ENCODE data around the gene SLC25A4. TPM values are rescaled to one million over a fixed set of nuclear protein-coding genes. Genes with fewer than 3 reads are reported as not detected.

The SLC25A4 gene
- total RNA-seq, 1 experiment from 2014 or later = 40.2 TPM

- TF ChIP-seq AR (CRISPR knock-in tag; IDR thresholded peaks at IDR 0.05) (no peak), ZNF138 (CRISPR knock-in tag; conservative IDR thresholded peaks at IDR 0.05) (no peak), HMGA2 (CRISPR knock-in tag; IDR thresholded peaks at IDR 0.05) (no peak), GTF2I (CRISPR knock-in tag; conservative IDR thresholded peaks at IDR 0.05) (no peak), ZNF425 (CRISPR knock-in tag; conservative IDR thresholded peaks at IDR 0.05) (no peak), ZNF121 (CRISPR knock-in tag; IDR thresholded peaks at IDR 0.05) (no peak), GRHL2 (CRISPR knock-in tag; IDR thresholded peaks at IDR 0.05; ENCODE audit: insufficient replicate concordance, severe bottlenecking) (no peak), ZNF423 (CRISPR knock-in tag; IDR thresholded peaks at IDR 0.05) (no peak), ELF4 (CRISPR knock-in tag; IDR thresholded peaks at IDR 0.05; ENCODE audit: low read depth) (no peak), HMGXB4 (CRISPR knock-in tag; IDR thresholded peaks at IDR 0.05) (no peak)
- TF ChIP-seq, protein P1, sequence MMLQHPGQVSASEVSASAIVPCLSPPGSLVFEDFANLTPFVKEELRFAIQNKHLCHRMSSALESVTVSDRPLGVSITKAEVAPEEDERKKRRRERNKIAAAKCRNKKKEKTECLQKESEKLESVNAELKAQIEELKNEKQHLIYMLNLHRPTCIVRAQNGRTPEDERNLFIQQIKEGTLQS (CRISPR knock-in tag; conservative IDR thresholded peaks at IDR 0.05) = no peak
- TF ChIP-seq, protein P2, sequence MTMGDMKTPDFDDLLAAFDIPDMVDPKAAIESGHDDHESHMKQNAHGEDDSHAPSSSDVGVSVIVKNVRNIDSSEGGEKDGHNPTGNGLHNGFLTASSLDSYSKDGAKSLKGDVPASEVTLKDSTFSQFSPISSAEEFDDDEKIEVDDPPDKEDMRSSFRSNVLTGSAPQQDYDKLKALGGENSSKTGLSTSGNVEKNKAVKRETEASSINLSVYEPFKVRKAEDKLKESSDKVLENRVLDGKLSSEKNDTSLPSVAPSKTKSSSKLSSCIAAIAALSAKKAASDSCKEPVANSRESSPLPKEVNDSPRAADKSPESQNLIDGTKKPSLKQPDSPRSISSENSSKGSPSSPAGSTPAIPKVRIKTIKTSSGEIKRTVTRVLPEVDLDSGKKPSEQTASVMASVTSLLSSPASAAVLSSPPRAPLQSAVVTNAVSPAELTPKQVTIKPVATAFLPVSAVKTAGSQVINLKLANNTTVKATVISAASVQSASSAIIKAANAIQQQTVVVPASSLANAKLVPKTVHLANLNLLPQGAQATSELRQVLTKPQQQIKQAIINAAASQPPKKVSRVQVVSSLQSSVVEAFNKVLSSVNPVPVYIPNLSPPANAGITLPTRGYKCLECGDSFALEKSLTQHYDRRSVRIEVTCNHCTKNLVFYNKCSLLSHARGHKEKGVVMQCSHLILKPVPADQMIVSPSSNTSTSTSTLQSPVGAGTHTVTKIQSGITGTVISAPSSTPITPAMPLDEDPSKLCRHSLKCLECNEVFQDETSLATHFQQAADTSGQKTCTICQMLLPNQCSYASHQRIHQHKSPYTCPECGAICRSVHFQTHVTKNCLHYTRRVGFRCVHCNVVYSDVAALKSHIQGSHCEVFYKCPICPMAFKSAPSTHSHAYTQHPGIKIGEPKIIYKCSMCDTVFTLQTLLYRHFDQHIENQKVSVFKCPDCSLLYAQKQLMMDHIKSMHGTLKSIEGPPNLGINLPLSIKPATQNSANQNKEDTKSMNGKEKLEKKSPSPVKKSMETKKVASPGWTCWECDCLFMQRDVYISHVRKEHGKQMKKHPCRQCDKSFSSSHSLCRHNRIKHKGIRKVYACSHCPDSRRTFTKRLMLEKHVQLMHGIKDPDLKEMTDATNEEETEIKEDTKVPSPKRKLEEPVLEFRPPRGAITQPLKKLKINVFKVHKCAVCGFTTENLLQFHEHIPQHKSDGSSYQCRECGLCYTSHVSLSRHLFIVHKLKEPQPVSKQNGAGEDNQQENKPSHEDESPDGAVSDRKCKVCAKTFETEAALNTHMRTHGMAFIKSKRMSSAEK (CRISPR knock-in tag; IDR thresholded peaks at IDR 0.05; ENCODE audit: borderline replicate concordance) = no peak
- TF ChIP-seq, protein P3, sequence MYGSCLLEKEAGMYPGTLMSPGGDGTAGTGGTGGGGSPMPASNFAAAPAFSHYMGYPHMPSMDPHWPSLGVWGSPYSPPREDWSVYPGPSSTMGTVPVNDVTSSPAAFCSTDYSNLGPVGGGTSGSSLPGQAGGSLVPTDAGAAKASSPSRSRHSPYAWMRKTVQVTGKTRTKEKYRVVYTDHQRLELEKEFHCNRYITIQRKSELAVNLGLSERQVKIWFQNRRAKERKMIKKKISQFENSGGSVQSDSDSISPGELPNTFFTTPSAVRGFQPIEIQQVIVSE (CRISPR knock-in tag; IDR thresholded peaks at IDR 0.05; ENCODE audit: borderline replicate concordance) = no peak
These were observed 32.7 kb upstream of the SLC25A4 start (continued) for GRCh38 chr4:185110375-185110823.

- Mint-ChIP-seq H3K9me3 (peaks cover 6% of the 10 kb centered on the region), H3K27me3 (ENCODE audit: low read depth) (no peaks in the 10 kb centered on the region), H3K4me1 (peaks cover 73% of the 10 kb centered on the region), H3K4me3 (no peak overlapping the region), H3K36me3 (peaks cover 4% of the 10 kb centered on the region), H3K27ac (no peak overlapping the region; the same call in 1 of the 2 replicates)
- CTCF ChIA-PET = interaction anchor here (0.9 kb wide), 1 partner anchor 11 kb away, joined by 3 read pairs; no protein-coding TSS in a partner anchor
- ATAC-seq (no peak), DNase-seq (ENCODE audit: low spot score) (no peak)
- POLR2A ChIA-PET = no interaction called here
- TF ChIP-seq CBFB (CRISPR knock-in tag; IDR thresholded peaks at IDR 0.05; ENCODE audit: low read depth) = no peak
- TF ChIP-seq GTF2I (CRISPR knock-in tag; conservative IDR thresholded peaks at IDR 0.05) = no peak
- TF ChIP-seq ETV6 (CRISPR knock-in tag; IDR thresholded peaks at IDR 0.05) = no peak
- TF ChIP-seq IRF2 (CRISPR knock-in tag; IDR thresholded peaks at IDR 0.05; ENCODE audit: borderline replicate concordance, low read depth) = no peak
- no peak for TF ChIP-seq PREB (CRISPR knock-in tag; IDR thresholded peaks at IDR 0.05; ENCODE audit: borderline replicate concordance)
- TF ChIP-seq ZBTB43 (CRISPR knock-in tag; IDR thresholded peaks at IDR 0.05) = no peak
- no peak for TF ChIP-seq GABPB1 (CRISPR knock-in tag; IDR thresholded peaks at IDR 0.05)
- no peak for TF ChIP-seq ESRRA (CRISPR knock-in tag; IDR thresholded peaks at IDR 0.05; ENCODE audit: borderline replicate concordance)
- TF ChIP-seq TEAD4 (CRISPR knock-in tag; IDR thresholded peaks at IDR 0.05) = no peak
- no peak for TF ChIP-seq ZNF396 (CRISPR knock-in tag; IDR thresholded peaks at IDR 0.05; ENCODE audit: borderline replicate concordance)
These were observed 31.0 kb upstream of the SLC25A4 start for GRCh38 chr4:185112104-185112503.

All from WTC11 (cell line).